Cerebellar nuclear complex (tissue), 1 donor: ENCODE results near the gene FANCB.
A peak's percentile ranks its signal among the peaks of the same experiment; 100 is the strongest.

Source experiments
- DNase-seq, 2 experiments: peaks; one replicate each; lab custom pipeline; 2025; lab: John Stamatoyannopoulos, UW

FANCB gene

GRCh38 chrX:14872851-14873675 is at the start of gene FANCB, which contains the start of gene MOSPD2:
TSS of gene FANCB (minus strand) at chrX:14873069. CDS start at chrX:14865510, 7,559 bp downstream.
TSS of gene MOSPD2 (plus strand) at chrX:14873421. CDS start at chrX:14873529, 108 bp downstream.
- peak; percentile 74 to 77 for DNase-seq

GRCh38 chrX:14922437-14922836 is 49.6 kb upstream of the FANCB start:
- DNase-seq: no peak

- no peak for DNase-seq
Measured at GRCh38 chrX:14920196-14920595, 47.3 kb upstream of the FANCB start.

GRCh38 chrX:14919407-14919806 is 46.5 kb upstream of the FANCB start:
- DNase-seq: no peak

GRCh38 chrX:14916017-14916674 is 43.3 kb upstream of the FANCB start:
- no peak for DNase-seq

- DNase-seq: no peak
Measured at GRCh38 chrX:14915596-14915995, 42.7 kb upstream of the FANCB start.

GRCh38 chrX:14913241-14913640 is 40.4 kb upstream of the FANCB start:
- DNase-seq: no peak

GRCh38 chrX:14903891-14904290 is 31.0 kb upstream of the FANCB start:
- DNase-seq: no peak

GRCh38 chrX:14902537-14902936 is 29.7 kb upstream of the FANCB start:
- DNase-seq: no peak

GRCh38 chrX:14899607-14900006 is 26.7 kb upstream of the FANCB start:
- DNase-seq: no peak

- DNase-seq: no peak
Measured at GRCh38 chrX:14897042-14897441, 24.2 kb upstream of the FANCB start.

GRCh38 chrX:14896273-14896672 is 23.4 kb upstream of the FANCB start:
- DNase-seq: no peak

- no peak for DNase-seq
Measured at GRCh38 chrX:14886252-14886651, 13.4 kb upstream of the FANCB start.

- no peak for DNase-seq
Measured at GRCh38 chrX:14884714-14885113, 11.8 kb upstream of the FANCB start.

- DNase-seq: no peak
Measured at GRCh38 chrX:14883826-14884225, 11.0 kb upstream of the FANCB start.

GRCh38 chrX:14875624-14876023 is 2.8 kb upstream of the FANCB start:
- DNase-seq: no peak

GRCh38 chrX:14873676-14874049 is 794 bp upstream of the FANCB start:
- no peak for DNase-seq

- no peak for DNase-seq
Measured at GRCh38 chrX:14872355-14872754, 514 bp downstream of the FANCB start.

- DNase-seq: no peak
Measured at GRCh38 chrX:14871767-14872166, 1.1 kb downstream of the FANCB start.

GRCh38 chrX:14865201-14865600 is 7.7 kb downstream of the FANCB start:
- no peak for DNase-seq

GRCh38 chrX:14864631-14865030 is 8.2 kb downstream of the FANCB start:
- DNase-seq: no peak

- no peak for DNase-seq
Measured at GRCh38 chrX:14851526-14851925, 21.3 kb downstream of the FANCB start.

- no peak for DNase-seq
Measured at GRCh38 chrX:14843666-14844065, 29.2 kb downstream of the FANCB start.
